Stimulated activated CD4-positive, alpha-beta T cell treated with anti-CD3 and anti-CD28 coated beads, TNF-alpha, amount 100 ng/mL, for 48 hours (primary cell): Measurements from ENCODE around the gene ATP13A3.

Source experiments
- DNase-seq, 3 donors: peaks; one replicate each; pipeline ENCODE4 v3.0.0-alpha.2; 2020; ENCODE audit warnings: low read depth in 3 of 3

ATP13A3 gene

DNA sequence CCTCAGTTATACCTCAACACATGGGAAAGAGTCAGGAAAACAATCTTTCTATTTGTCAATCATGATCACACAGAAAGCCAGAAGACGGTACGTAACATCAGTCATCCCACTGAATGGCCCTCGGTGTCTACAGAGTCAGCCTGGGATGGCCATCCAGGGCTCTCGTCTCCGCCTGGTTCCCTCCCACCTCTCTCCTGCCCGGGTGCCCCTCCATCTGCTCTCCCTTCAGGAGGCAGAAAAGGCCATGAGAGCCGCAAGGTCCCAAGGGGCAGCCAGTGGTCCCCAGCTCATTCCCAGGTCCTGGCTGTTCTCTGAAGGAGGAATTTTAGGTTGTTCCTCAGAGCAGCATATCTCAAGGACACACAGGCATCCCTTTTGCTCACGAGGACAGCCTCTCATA is 112.9 kb downstream of the ATP13A3 start:
- DNase-seq, result no peak

DNA sequence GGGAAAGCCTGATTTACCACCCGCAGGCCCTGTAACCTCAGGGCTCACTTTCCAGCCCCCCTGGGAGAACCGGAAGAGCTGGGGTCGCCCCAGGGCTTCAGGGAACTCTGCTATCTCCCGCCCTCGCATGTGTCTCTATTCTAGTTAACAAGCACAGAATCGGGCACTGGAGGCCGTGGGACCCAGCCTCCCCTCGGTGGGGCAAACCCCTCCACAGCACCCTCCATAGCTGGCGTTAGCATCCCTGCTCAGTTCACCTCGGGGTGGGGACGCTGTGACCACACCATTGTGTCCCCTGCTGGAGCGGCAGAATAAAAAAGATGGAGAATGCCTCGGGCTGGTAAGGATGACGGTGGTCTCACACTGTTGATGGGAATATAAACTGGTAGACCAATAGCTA is 113.8 kb downstream of the ATP13A3 start:
- no peak for DNase-seq

DNA sequence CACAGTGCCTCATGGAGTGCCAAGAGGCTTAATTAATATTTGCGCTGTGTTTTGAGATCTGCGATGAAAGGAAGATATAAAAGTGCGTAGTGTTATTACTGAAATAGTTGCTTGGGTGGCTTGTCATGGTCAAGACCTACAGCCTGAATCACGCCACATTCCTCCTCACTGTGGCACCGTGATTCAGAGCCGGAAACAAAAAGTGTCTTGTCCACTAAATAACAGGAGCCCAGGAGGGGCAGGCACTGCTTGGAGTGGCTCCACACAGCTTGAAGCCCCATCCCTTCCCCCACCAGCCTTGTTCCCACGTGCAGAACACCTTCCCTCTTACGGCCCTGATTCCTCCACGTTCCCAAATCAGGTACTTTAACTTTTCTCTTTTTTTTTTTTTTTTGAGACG is 116.0 kb downstream of the ATP13A3 start:
- DNase-seq, result no peak

- no peak for DNase-seq
Observed at GRCh38 chr3:194369522-194370279, 117.1 kb downstream of the ATP13A3 start, which contains the start of gene LRRC15. LRRC15 (minus strand) TSS chr3:194369743; CDS start chr3:194361043, 8,700 bp downstream.

GRCh38 chr3:194368918-194369317 is 117.9 kb downstream of the ATP13A3 start:
- no peak for DNase-seq

DNA sequence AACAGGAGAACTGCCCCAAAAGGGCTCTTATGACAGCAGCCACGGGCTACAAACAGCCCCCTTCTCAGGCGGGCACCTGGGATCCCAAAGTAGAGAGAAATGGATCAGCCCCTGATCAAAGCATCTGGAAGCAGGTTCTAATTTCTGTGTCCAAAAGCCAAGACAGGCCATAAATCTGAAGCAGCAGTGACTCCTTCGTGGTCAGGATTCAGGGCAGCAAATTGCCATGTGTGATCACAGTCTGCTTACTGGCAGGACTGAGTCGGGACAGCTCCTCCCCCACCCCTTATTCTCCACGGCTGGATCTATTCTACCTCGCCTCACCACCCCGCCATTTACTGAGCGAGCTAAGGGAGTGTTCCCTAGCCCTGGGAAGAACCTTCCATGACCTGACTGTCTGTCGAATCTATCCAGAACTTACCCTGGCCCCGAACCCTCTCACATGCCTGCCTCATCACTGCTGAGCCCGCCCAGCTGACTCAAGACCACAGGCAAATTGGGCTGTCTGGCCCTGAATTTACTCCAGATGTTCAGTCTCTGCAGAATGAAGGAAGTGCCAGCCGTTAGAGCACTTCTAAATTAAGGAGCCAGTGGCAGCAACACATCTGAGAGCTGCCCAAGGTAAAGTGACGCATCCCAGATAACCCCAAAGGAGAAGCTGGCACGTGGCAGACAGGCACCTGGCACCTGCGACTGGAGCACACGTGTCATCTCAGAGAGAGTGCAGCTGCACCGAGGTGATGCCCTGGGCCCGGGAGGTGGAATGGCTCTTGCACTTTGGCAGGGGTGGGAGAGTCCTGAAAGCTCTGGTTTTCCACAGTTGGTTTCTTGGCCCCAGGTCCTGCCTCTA is 118.6 kb downstream of the ATP13A3 start:
- no peak for DNase-seq

GRCh38 chr3:194365978-194366490 is 120.8 kb downstream of the ATP13A3 start:
- no peak for DNase-seq

DNA sequence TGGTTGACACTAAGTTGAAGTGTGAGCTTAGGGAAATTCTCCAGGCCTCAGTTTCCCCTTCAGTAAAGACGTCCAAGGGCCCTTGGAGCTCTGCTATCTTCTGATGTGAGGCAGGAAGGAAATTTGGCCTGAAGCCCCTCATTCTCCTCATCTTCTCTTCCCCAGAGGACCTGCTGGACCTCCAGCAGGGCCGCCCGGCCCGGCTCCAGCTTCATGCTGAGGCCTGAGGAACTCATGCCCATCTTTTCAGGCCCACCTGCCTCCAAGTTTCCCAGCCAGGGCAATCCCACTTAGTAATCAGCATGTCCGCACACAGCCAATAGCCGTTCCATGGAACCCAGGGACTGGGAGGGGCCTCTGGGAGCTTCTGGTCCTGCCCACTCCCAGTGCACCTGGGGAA is 121.3 kb downstream of the ATP13A3 start:
- DNase-seq, result no peak

- DNase-seq, result no peak
Observed at GRCh38 chr3:194364652-194365434, 122.0 kb downstream of the ATP13A3 start.

- DNase-seq, result no peak
Observed at GRCh38 chr3:194364314-194364651, 122.5 kb downstream of the ATP13A3 start.

- DNase-seq, result no peak
Observed at GRCh38 chr3:194360568-194360967, 126.2 kb downstream of the ATP13A3 start.

GRCh38 chr3:194357681-194358080 is 129.1 kb downstream of the ATP13A3 start:
- DNase-seq, result no peak

- no peak for DNase-seq
Observed at GRCh38 chr3:194355379-194355778, 131.4 kb downstream of the ATP13A3 start.

- no peak for DNase-seq
Observed at GRCh38 chr3:194354315-194354714, 132.5 kb downstream of the ATP13A3 start.
